AG04450 (cell line): ENCODE measurements around the gene C10orf143. TPM values are rescaled to one million over a fixed set of nuclear protein-coding genes. Genes with fewer than 3 reads are reported as not detected.

Experiments
- CTCF ChIA-PET: fragments of 300-600, 350-600 bp; formaldehyde crosslinking; extraction: SDS; loops from one replicate; lab custom pipeline; 2022; ENCODE audit warnings: antibody characterized with exemption, inconsistent platforms; lab: Charles Lee
- POLR2A ChIA-PET: fragments of 350-600 bp; formaldehyde crosslinking; extraction: SDS; loops from one replicate; lab custom pipeline; 2021; ENCODE audit warnings: antibody characterized with exemption, inconsistent platforms; lab: Yijun Ruan, JAX
- DNase-seq: peaks from one replicate; pipeline ENCODE4 v3.0.0-alpha.2; 2011; ENCODE audit warnings: low read depth, low spot score
- H3K27ac ChIP-seq: one replicate; pipeline ENCODE4 v1.5.1; 2012; ENCODE audit warnings: low read depth, low read length, control low read depth
- H3K27me3 ChIP-seq: one replicate; pipeline ENCODE4 v1.6.0; 2012; ENCODE audit warnings: low read length; ENCODE audit not compliant: control insufficient read depth, insufficient read depth
- H3K4me3 ChIP-seq: 2 replicates; pipeline ENCODE4 v1.5.1; 2011; ENCODE audit warnings: mild to moderate bottlenecking, low read depth, low read length, control low read depth
- H3K9me3 ChIP-seq: 2 replicates; pipeline ENCODE4 v1.5.1; 2012; ENCODE audit warnings: low read length; ENCODE audit not compliant: control insufficient read depth, insufficient read depth
- CTCF ChIP-seq: IDR thresholded peaks from 2 replicates; pipeline ENCODE4 v1.5.1; 2011; ENCODE audit warnings: low read depth, low read length, control low read depth, inconsistent platforms
- polyA plus RNA-seq: library from polyadenylated mRNA; depleted of rRNA; stranded (reverse); fragments of >200 nt; gene quantifications from 2 replicates; pipeline ENCODE4 v1.2.3, GENCODE V29; 2011

The C10orf143 gene
- polyA plus RNA-seq, 1 experiment = 1.9 TPM

- no peak for DNase-seq
- Histone ChIP-seq H3K9me3 (no peaks in the 10 kb centered on the region), H3K27ac (no peak overlapping the region), H3K27me3 (no peaks in the 10 kb centered on the region), H3K4me3 (no peak overlapping the region)
- TF ChIP-seq CTCF = no peak
- ChIA-PET CTCF (interaction anchor here (1.1 to 1.5 kb wide), 3 partner anchors 14 to 48 kb away, joined by 3 to 10 read pairs (median 9); no protein-coding TSS in a partner anchor), POLR2A (no interaction called here)
These were observed 30.8 kb upstream of the C10orf143 start for GRCh38 chr10:130141460-130141859.

GRCh38 chr10:130141038-130141437, 30.4 kb upstream of the C10orf143 start:
- no peak for DNase-seq
- Histone ChIP-seq H3K9me3 (no peaks in the 10 kb centered on the region), H3K27me3 (no peaks in the 10 kb centered on the region), H3K27ac (no peak overlapping the region), H3K4me3 (no peak overlapping the region)
- POLR2A ChIA-PET = no interaction called here
- CTCF ChIA-PET = interaction anchor here (1.1 to 1.2 kb wide), 2 partner anchors 13 to 49 kb away, joined by 3 to 10 read pairs; no protein-coding TSS in a partner anchor
- TF ChIP-seq CTCF = no peak

- DNase-seq = no peak
- H3K4me3 ChIP-seq = no peak overlapping the region
- H3K27ac ChIP-seq = no peak overlapping the region
- ChIA-PET POLR2A (interaction anchor here (1.0 kb wide), 1 partner anchor 30 kb away, joined by 5 read pairs; the partner anchor contains the start of gene C10orf143), CTCF (interaction anchor here (1.4 to 4.9 kb wide), 2 partner anchors 12 to 30 kb away, joined by 9 to 45 read pairs; partner anchors contain the start of gene C10orf143)
- no peak for TF ChIP-seq CTCF
- H3K27me3 ChIP-seq = no peaks in the 10 kb centered on the region
- no peaks in the 10 kb centered on the region for H3K9me3 ChIP-seq
These were observed 29.8 kb upstream of the C10orf143 start for GRCh38 chr10:130140425-130140824.

GRCh38 chr10:130138479-130138866, 27.8 kb upstream of the C10orf143 start:
- no peak overlapping the region for H3K4me3 ChIP-seq
- no peaks in the 10 kb centered on the region for H3K27me3 ChIP-seq
- no peak overlapping the region for H3K27ac ChIP-seq
- no peak for TF ChIP-seq CTCF
- CTCF ChIA-PET = interaction anchor here (2.0 to 4.9 kb wide), 2 partner anchors 11 to 28 kb away, joined by 11 to 45 read pairs; partner anchors contain the start of gene C10orf143
- POLR2A ChIA-PET = interaction anchor here (0.6 to 0.7 kb wide), 2 partner anchors 28 to 671 kb away, joined by 3 to 6 read pairs; partner anchors contain the start of gene C10orf143
- DNase-seq = no peak
- H3K9me3 ChIP-seq = no peaks in the 10 kb centered on the region
